Left lobe of liver (tissue), 2 donors: ENCODE measurements around the gene ATRNL1. TPM values are rescaled to one million over a fixed set of nuclear protein-coding genes. Genes with fewer than 3 reads are reported as not detected.
"Not testable (repeated sequence)": the region's sequence is repeated elsewhere in the genome, so short reads cannot be mapped to it uniquely, and the experiment has no call there.

Experiments
- ATAC-seq: fragments of 200-7000 bp; cut with Tn5 transposase; one replicate; pipeline ENCODE4 v1.9.1; 2020; ENCODE audit warnings: mild to moderate bottlenecking, moderate library complexity
- DNase-seq: peaks from one replicate; pipeline ENCODE4 v3.0.0-alpha.2; 2020; ENCODE audit warnings: low spot score
- total RNA-seq: library from RNA; stranded (reverse); gene quantifications from one replicate; pipeline ENCODE4 v1.2.1, GENCODE V29; 2021
- donor health status: DM: no; HTN: no; CAD: no; lungs with moderate emphysema.
- donor health status: DM: no; HTN: yes; CAD: no.

ATRNL1 gene
- total RNA-seq, 1 donor from 2014 or later: 1.3 TPM

GRCh38 chr10:115745943-115746342 lies 652.8 kb downstream of the ATRNL1 start:
- no peak for DNase-seq
- no peak for ATAC-seq

DNA sequence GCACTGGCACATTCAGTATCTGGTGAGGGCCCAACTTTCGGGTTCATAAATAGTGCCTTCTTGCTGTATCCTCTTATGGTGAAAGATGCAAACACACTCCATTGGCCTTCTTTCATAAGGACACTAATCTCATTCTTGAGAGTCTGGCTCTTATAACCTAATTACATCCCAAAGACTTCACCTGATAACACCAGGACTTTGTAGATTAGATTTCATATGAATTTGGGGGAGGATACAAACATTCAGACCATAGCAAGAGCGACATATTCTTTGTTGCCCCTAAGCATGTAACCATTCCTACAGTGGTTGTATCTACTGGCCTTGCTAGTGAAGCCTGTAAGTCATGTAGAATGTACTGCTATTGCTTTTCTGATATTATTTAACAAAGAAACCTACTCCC lies 654.6 kb downstream of the ATRNL1 start:
- no peak for ATAC-seq
- DNase-seq: no peak

- not testable (repeated sequence) for ATAC-seq, DNase-seq
Measured at GRCh38 chr10:115758488-115758887, 665.3 kb downstream of the ATRNL1 start.

DNA sequence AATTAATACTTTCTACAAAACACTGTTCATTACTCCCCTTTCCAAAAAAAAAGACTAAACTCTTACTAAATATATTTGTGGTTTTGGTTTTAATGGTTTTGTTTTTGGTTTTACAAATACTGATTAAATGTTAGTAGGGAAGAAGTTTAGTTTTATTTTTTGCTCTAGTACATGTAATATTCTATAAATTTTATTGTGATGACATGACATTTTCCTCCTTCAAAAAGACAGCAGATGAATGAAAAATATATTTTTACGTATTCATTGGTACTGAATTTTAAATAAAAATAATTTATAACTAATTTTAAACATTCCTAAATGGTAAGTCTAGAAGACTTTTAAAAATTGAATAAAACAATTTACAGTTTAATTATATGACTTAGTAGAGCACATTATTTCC lies 667.0 kb downstream of the ATRNL1 start:
- no peak for ATAC-seq
- no peak for DNase-seq

- DNase-seq (no peak), ATAC-seq (no peak)
Measured at GRCh38 chr10:115761166-115761565, 668.0 kb downstream of the ATRNL1 start.

- no peak for DNase-seq
- ATAC-seq: no peak
Measured at GRCh38 chr10:115762029-115762428, 668.9 kb downstream of the ATRNL1 start.

DNA sequence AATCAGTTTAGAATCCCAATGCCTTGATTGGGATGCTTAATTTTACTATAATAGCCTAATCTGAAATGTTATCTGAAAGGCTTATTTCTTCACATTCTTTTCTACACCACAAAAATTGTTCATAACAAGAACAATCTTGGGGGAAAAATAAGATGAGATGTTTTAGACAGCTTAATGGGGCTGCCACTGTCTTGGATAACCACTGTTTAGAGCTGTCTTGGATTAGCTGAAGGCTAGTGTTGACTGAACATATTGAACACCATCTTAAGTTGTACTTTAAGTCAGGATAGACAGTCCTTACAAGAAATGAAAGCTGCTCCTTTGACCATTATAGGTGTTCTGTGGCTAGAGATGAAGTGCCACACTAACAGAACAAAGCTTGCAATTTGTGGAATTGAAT lies 678.6 kb downstream of the ATRNL1 start:
- no peak for ATAC-seq

DNA sequence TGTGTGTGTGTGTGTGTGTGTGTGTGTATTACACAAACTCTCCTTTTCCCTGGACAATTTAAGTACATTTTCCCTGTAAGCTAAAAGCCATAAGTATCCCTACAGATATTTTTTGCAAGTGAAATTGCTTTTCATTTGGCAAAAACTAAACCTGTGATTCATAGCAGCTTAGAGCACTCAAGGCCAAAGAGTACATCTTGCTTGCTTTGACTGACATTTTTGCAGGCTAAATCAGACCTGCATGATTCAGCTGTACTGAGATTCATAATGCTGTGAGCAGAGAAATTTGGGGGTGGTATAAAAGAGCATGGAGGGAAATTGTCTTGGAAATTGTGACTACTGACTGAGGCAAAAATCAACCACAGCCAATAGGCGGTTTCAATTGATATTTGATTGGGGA lies 679.4 kb downstream of the ATRNL1 start:
- DNase-seq (no peak), ATAC-seq (no peak)

More for the DNA sequence above, 678.6 kb downstream of the ATRNL1 start:
- DNase-seq: no peak

- ATAC-seq (no peak), DNase-seq (no peak)
Measured at GRCh38 chr10:115773832-115774231, 680.7 kb downstream of the ATRNL1 start.

DNA sequence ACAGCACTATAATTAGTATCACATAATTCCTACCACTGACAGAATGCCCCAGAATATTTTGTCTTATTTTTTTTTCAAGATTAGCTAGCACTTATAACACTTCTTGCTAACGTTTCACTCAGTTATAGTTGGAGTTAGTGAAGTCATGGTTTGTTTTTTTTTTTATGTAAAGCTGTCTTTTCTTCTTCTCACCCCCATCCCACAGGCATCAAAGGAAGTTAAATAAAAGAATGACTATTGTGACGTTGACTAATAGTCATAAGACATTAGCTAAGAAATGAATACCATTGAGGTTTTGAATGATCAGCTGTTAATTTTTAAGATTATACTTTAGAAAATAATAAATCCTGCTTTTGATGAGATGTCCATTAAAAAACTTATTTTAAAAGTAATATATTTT lies 681.6 kb downstream of the ATRNL1 start:
- ATAC-seq (no peak), DNase-seq (no peak)

- ATAC-seq (no peak), DNase-seq (no peak)
Measured at GRCh38 chr10:115777646-115778045, 684.5 kb downstream of the ATRNL1 start.

- DNase-seq (no peak), ATAC-seq (no peak)
Measured at GRCh38 chr10:115790220-115790619, 697.1 kb downstream of the ATRNL1 start.

- ATAC-seq: no peak
- DNase-seq: no peak
Measured at GRCh38 chr10:115795964-115796363, 702.8 kb downstream of the ATRNL1 start.

- ATAC-seq (no peak), DNase-seq (no peak)
Measured at GRCh38 chr10:115801457-115801856, 708.3 kb downstream of the ATRNL1 start.

DNA sequence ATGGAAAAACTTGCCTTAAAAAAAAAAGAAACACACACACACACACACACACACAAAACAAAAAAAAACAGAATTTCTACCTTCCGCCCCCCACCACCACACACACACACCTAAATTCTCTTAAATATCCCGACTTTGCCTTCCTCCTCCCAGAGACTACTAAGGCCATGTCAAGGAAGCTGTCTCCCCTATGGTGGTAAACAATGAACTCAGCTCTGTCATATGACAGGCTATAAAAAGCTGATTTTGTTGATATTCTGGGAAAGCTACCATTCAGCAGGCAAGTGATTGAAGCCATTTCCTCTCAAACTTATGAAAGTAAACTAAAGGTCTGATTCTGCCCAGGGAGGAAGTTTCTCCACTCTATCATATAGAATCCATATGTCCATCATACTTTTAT lies 708.8 kb downstream of the ATRNL1 start:
- DNase-seq (no peak), ATAC-seq (no peak)

DNA sequence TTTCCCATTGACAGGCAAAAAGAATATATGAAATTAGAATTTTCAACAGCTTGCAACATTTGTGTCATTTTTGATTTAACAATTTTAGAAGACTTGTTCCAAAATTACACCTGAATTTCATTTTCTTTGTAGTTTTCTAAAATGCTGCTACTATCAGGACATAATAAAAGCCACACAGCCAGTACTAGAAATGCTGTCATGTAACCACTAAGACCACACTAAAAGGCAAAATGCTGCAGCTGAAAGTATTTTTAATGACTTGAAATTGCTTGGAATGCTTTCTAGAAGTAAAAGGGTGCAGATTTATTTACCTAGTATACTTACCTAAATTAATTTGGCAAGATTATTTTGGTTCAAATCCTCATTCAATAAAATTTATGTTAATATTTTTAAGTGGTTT lies 709.7 kb downstream of the ATRNL1 start:
- ATAC-seq (no peak), DNase-seq (no peak)

GRCh38 chr10:115814542-115814941 lies 721.4 kb downstream of the ATRNL1 start:
- peak; percentile 88 for ATAC-seq
- DNase-seq: no peak

DNA sequence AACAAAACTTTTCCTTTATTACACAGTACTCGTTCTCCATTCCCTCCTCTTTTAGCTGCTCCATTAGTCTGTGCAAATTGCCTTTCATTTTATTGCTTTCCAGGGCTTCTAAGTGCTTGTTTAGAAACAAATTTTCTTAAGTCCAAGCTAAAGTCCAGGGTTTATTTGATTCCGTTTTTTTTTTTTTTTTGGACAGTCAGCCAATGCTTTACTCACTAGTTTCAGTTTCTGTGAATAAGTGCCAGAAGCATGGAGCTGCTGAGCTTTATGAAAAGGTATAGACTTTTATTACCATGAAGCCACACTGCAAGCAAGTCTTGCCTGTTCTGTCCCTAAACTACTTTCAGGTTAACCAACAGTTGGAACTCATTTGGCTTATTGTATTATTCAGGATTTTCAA lies 724.8 kb downstream of the ATRNL1 start:
- DNase-seq (no peak), ATAC-seq (peak; percentile 78)

DNA sequence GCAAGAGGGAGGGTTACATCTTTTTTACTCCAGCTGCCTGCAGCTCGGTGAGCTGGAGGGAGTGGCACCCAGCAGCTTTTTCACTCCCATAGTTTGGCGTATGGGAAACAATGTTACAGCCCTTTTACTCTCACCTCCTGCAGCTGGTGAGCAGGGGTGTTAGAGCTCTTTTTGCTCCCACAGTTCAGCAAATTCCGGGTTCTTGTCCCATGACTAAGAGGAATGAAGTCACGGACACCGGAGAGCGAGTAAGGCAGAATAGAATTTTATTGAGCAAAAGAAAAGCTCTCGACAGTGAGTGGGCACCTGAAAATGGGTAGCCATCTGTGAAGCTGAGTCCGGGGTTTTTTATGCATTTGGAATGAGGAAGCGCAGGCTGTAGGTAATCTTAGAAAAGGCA lies 733.2 kb downstream of the ATRNL1 start:
- ATAC-seq: no peak
- DNase-seq: no peak

- ATAC-seq (no peak), DNase-seq (no peak)
Measured at GRCh38 chr10:115827231-115828009, 734.3 kb downstream of the ATRNL1 start.

- DNase-seq, ATAC-seq: not testable (repeated sequence)
Measured at GRCh38 chr10:115828182-115828581, 735.0 kb downstream of the ATRNL1 start.

DNA sequence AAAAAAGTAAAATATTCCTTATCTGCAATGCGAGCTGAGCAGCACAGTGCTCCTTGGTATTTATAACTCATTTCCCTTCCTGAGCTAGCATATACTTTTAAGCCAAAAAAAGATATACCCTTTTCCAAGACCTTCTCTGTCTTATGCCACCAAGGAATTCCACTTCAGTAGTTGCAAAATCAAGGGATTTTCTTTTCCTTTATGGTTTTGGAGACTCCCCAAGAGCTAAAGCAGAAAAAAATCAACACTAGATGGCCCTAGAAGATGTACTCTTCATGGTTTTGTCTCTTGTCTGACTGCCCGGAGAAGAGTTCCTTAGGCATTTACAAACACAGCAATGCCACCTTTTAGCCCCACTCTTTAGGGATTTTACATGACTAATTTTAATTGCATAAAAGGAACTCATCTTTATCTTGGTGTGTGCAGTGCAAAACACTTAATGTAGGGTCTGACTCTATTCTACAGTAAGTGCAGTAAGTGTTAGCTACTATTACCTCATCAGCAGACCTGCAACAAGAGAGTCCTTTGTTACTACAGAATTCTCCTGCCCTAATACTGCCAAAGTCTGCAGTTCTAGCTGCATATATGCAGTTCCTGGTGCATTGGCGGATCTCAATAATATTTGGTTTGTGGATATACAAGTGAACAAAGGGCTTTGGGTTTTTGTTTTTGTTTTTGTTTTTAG lies 736.5 kb downstream of the ATRNL1 start:
- DNase-seq (no peak), ATAC-seq (peak; percentile 83)
